Adipocyte (in vitro differentiated cells): Measurements from ENCODE around the gene CDH6.

Experiments
- DNase-seq: peaks from one replicate; pipeline ENCODE4 v3.0.0-alpha.2; 2015; ENCODE audit warnings: low read depth
- H3K27me3 ChIP-seq: replicated peaks from 2 replicates; pipeline ENCODE4 v1.7.0; 2013; ENCODE audit warnings: mild to moderate bottlenecking, low read length, moderate library complexity; ENCODE audit not compliant: control insufficient read depth, insufficient read depth
- H3K36me3 ChIP-seq: 2 replicates; pipeline ENCODE4 v1.7.0; 2013; ENCODE audit warnings: low read length, mild to moderate bottlenecking, moderate library complexity; ENCODE audit not compliant: control insufficient read depth, insufficient read depth, severe bottlenecking
- H3K4me1 ChIP-seq: 2 replicates; pipeline ENCODE4 v1.7.0; 2013; ENCODE audit warnings: mild to moderate bottlenecking, low read length, moderate library complexity; ENCODE audit not compliant: control insufficient read depth, insufficient read depth
- H3K4me3 ChIP-seq: 2 replicates; pipeline ENCODE4 v1.7.0; 2013; ENCODE audit warnings: mild to moderate bottlenecking, low read length, moderate library complexity
- H3K9ac ChIP-seq: 2 replicates; pipeline ENCODE4 v1.7.0; 2013; ENCODE audit warnings: mild to moderate bottlenecking, low read length, moderate library complexity
- H3K9me3 ChIP-seq: 2 replicates; pipeline ENCODE4 v1.7.0; 2013; ENCODE audit warnings: mild to moderate bottlenecking, low read length, moderate library complexity; ENCODE audit not compliant: control insufficient read depth

Gene CDH6

GRCh38 chr5:31285025-31285424 lies 91.5 kb downstream of the CDH6 start:
- Histone ChIP-seq H3K9me3 (no peaks in the 10 kb centered on the region), H3K4me3 (no peak overlapping the region), H3K4me1 (no peaks in the 10 kb centered on the region), H3K36me3 (no peaks in the 10 kb centered on the region), H3K27me3 (no peaks in the 10 kb centered on the region), H3K9ac (no peak overlapping the region)
- DNase-seq, result no peak

- Histone ChIP-seq H3K4me1 (no peaks in the 10 kb centered on the region), H3K9ac (no peak overlapping the region), H3K9me3 (no peaks in the 10 kb centered on the region), H3K27me3 (peaks cover 5% of the 10 kb centered on the region), H3K4me3 (no peak overlapping the region), H3K36me3 (no peaks in the 10 kb centered on the region)
- no peak for DNase-seq
Observed at GRCh38 chr5:31287985-31288384, 94.5 kb downstream of the CDH6 start.

DNA sequence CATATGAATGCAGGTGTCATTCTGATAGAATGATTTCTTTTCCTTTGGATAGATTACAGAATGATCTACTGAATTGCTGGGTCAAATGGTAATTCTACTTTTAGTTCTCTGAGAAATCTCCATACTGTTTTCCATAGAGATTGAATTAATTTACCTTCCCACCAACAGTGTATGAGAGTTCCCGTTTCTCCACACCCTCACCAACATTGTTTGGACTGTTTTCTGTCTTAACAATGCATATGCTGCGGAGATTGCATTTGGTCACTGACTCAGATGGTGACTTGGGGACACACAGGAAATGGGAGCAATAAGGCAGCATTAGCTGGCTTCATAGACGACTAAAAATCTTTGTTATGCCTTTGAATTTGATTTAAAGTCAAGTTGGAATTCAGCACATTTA lies 95.9 kb downstream of the CDH6 start:
- Histone ChIP-seq H3K27me3 (peaks cover 5% of the 10 kb centered on the region), H3K4me1 (no peaks in the 10 kb centered on the region), H3K4me3 (no peak overlapping the region), H3K36me3 (no peaks in the 10 kb centered on the region), H3K9ac (no peak overlapping the region), H3K9me3 (no peaks in the 10 kb centered on the region)
- no peak for DNase-seq

GRCh38 chr5:31291323-31291854 lies 97.9 kb downstream of the CDH6 start:
- Histone ChIP-seq H3K4me3 (no peak overlapping the region), H3K27me3 (peaks cover 5% of the 10 kb centered on the region), H3K4me1 (no peaks in the 10 kb centered on the region), H3K36me3 (no peaks in the 10 kb centered on the region), H3K9me3 (no peaks in the 10 kb centered on the region), H3K9ac (no peak overlapping the region)
- no peak for DNase-seq

- DNase-seq, result no peak
- Histone ChIP-seq H3K36me3 (no peaks in the 10 kb centered on the region), H3K9me3 (no peaks in the 10 kb centered on the region), H3K27me3 (no peaks in the 10 kb centered on the region), H3K4me1 (no peaks in the 10 kb centered on the region), H3K4me3 (no peak overlapping the region), H3K9ac (no peak overlapping the region)
Observed at GRCh38 chr5:31300501-31300900, 107.0 kb downstream of the CDH6 start.

- H3K9ac ChIP-seq, result no peak overlapping the region
- no peak for DNase-seq
- no peaks in the 10 kb centered on the region for H3K36me3 ChIP-seq
- no peak overlapping the region for H3K4me3 ChIP-seq
- H3K4me1 ChIP-seq, result no peaks in the 10 kb centered on the region
- no peaks in the 10 kb centered on the region for H3K9me3 ChIP-seq
- H3K27me3 ChIP-seq, result no peaks in the 10 kb centered on the region
Observed at GRCh38 chr5:31301833-31302232, 108.3 kb downstream of the CDH6 start.

GRCh38 chr5:31303688-31304087 lies 110.2 kb downstream of the CDH6 start:
- Histone ChIP-seq H3K27me3 (no peaks in the 10 kb centered on the region), H3K36me3 (no peaks in the 10 kb centered on the region), H3K9me3 (no peaks in the 10 kb centered on the region), H3K4me1 (no peaks in the 10 kb centered on the region), H3K4me3 (no peak overlapping the region), H3K9ac (no peak overlapping the region)
- DNase-seq, result no peak

DNA sequence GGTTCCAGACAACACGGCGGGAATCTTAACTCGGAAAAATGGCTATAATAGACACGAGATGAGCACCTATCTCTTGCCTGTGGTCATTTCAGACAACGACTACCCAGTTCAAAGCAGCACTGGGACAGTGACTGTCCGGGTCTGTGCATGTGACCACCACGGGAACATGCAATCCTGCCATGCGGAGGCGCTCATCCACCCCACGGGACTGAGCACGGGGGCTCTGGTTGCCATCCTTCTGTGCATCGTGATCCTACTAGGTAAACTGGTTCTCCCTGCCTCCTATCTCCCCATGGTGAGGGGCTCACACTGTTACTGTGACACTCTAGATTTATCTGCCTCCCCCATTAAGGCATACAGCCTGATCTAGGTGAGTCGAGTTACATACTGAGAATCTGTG lies 124.2 kb downstream of the CDH6 start:
- H3K9ac ChIP-seq, result no peak overlapping the region
- H3K4me1 ChIP-seq, result no peaks in the 10 kb centered on the region
- peaks cover 6% of the 10 kb centered on the region for H3K27me3 ChIP-seq
- no peaks in the 10 kb centered on the region for H3K36me3 ChIP-seq
- no peaks in the 10 kb centered on the region for H3K9me3 ChIP-seq
- no peak overlapping the region for H3K4me3 ChIP-seq
- no peak for DNase-seq

- DNase-seq, result no peak
- Histone ChIP-seq H3K27me3 (peaks cover 6% of the 10 kb centered on the region), H3K36me3 (no peaks in the 10 kb centered on the region), H3K9me3 (no peaks in the 10 kb centered on the region), H3K4me1 (no peaks in the 10 kb centered on the region), H3K9ac (no peak overlapping the region), H3K4me3 (no peak overlapping the region)
Observed at GRCh38 chr5:31319335-31319734, 125.8 kb downstream of the CDH6 start.

DNA sequence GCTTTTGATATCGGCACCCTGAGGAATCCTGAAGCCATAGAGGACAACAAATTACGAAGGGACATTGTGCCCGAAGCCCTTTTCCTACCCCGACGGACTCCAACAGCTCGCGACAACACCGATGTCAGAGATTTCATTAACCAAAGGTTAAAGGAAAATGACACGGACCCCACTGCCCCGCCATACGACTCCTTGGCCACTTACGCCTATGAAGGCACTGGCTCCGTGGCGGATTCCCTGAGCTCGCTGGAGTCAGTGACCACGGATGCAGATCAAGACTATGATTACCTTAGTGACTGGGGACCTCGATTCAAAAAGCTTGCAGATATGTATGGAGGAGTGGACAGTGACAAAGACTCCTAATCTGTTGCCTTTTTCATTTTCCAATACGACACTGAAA lies 129.5 kb downstream of the CDH6 start:
- H3K4me1 ChIP-seq, result no peaks in the 10 kb centered on the region
- no peaks in the 10 kb centered on the region for H3K27me3 ChIP-seq
- H3K36me3 ChIP-seq, result no peaks in the 10 kb centered on the region
- DNase-seq, result no peak
- no peaks in the 10 kb centered on the region for H3K9me3 ChIP-seq
- no peak overlapping the region for H3K4me3 ChIP-seq
- no peak overlapping the region for H3K9ac ChIP-seq

GRCh38 chr5:31324842-31325241 lies 131.4 kb downstream of the CDH6 start:
- H3K9me3 ChIP-seq, result no peaks in the 10 kb centered on the region
- no peak overlapping the region for H3K9ac ChIP-seq
- DNase-seq, result no peak
- H3K27me3 ChIP-seq, result no peaks in the 10 kb centered on the region
- no peak overlapping the region for H3K4me3 ChIP-seq
- H3K36me3 ChIP-seq, result no peaks in the 10 kb centered on the region
- no peaks in the 10 kb centered on the region for H3K4me1 ChIP-seq

DNA sequence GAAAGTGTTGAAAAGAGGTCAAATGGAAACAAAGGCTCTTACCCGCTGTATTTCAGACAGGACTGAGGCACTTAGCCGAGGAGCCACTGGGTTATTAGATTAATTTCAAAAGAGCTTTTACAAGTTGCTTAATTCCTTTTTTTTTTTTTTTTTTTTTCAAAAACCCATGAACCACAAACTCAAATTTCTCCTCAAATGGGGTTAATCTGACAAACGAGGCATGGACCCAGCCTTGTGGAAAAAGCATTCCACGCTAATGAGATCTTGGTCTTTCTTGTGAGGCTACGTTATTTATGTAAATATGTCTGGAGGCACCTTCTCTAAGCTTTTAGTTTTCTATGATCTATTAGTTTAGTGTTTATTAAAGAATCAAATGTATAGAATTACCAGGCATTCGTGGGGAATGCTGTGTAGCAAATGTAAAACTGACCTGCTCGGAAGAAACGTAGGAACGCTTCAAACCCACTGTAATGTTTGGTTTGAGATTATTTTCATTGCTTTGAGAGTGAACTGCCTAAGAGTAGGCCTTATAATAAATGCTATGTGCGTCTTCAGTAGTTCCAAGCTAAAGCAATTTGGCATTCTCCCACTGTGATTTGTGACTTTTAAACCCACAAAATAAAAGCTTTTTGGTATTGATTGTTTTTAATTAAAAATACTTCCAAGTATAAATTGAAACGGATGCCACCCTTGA lies 134.7 kb downstream of the CDH6 start:
- no peaks in the 10 kb centered on the region for H3K27me3 ChIP-seq
- H3K9ac ChIP-seq, result no peak overlapping the region
- no peaks in the 10 kb centered on the region for H3K4me1 ChIP-seq
- no peaks in the 10 kb centered on the region for H3K36me3 ChIP-seq
- H3K4me3 ChIP-seq, result no peak overlapping the region
- DNase-seq, result no peak
- no peaks in the 10 kb centered on the region for H3K9me3 ChIP-seq
